Measurements from ENCODE around the gene HDAC2. TPM values are rescaled to one million over a fixed set of nuclear protein-coding genes. Genes with fewer than 3 reads are reported as not detected.

The HDAC2 gene
- total RNA-seq, 1 donor from 2014 or later: 185 TPM

DNA sequence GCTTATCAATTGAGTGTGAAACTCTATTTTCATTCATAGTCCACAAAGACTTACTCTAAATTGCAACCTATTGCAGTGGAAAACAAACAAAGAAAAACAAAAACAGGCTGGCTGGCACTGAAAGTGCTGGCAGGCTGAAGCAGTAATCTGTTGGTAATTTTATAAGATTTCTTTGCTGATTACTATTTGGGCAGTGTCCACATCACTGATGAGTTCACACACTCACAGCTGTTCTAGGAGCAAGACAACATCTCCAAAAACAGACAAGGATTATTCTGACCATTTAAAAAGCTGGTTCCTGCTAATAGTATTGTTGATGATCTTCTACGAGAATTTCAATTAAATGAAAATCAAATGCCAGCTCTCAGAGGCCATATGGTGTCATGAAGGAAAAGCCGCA is 86.9 kb downstream of the HDAC2 start:
- Mint-ChIP-seq H3K27ac (ENCODE audit: unreplicated experiment) (no peak overlapping the region), H3K4me3 (ENCODE audit: unreplicated experiment) (no peak overlapping the region), H3K27me3 (ENCODE audit: unreplicated experiment) (no peaks in the 10 kb centered on the region), H3K9me3 (ENCODE audit: unreplicated experiment) (no peaks in the 10 kb centered on the region), H3K4me1 (ENCODE audit: unreplicated experiment) (peaks cover 40% of the 10 kb centered on the region), H3K36me3 (ENCODE audit: low read depth, unreplicated experiment) (no peaks in the 10 kb centered on the region)
- no peak for DNase-seq (ENCODE audit: low spot score)
- no peak for TF ChIP-seq CTCF (IDR thresholded peaks at IDR 0.05; ENCODE audit: unreplicated experiment)

Other genes starting within 250 kb of the HDAC2 start
- gene MARCKS, start 113.8 kb downstream of the HDAC2 start, total RNA-seq (ENCODE audit: unreplicated experiment): 669 TPM